Common myeloid progenitor, CD34-positive (primary cell): ENCODE results near the gene LRFN4.

Source experiments
- CTCF ChIA-PET: fragments of 350-600 bp; sonication (Branson Sonifier 250); formaldehyde crosslinking; loops from one replicate; lab custom pipeline; 2021; ENCODE audit warnings: antibody characterized with exemption; lab: Charles Lee
- POLR2A ChIA-PET: fragments of 350-600 bp; sonication (Branson Sonifier 250); formaldehyde crosslinking; loops from one replicate; lab custom pipeline; 2021; ENCODE audit warnings: antibody characterized with exemption; lab: Charles Lee
- DNase-seq, 3 donors: peaks; one replicate each; pipeline versions ENCODE4 v3.0.0 to v3.0.0-alpha.2; 2013
- H3K27ac ChIP-seq, 2 experiments: 1 replicate in 1 of 2; 2 replicates in 1 of 2; pipeline ENCODE4 v1.7.0; 2013; ENCODE audit warnings: inconsistent platforms in 2 of 2, low read length in 2 of 2, mild to moderate bottlenecking in 2 of 2, low read depth in 1 of 2, moderate library complexity in 1 of 2; ENCODE audit not compliant: severe bottlenecking in 2 of 2, insufficient read depth in 1 of 2, poor library complexity in 1 of 2
- H3K27me3 ChIP-seq, 5 experiments: replicated peaks in 2 of 5; 1 replicate in 3 of 5; 2 replicates in 2 of 5; pipeline versions ENCODE4 v1.6.1 to v1.7.0; 2013; ENCODE audit warnings: low read length in 4 of 5, mild to moderate bottlenecking in 2 of 5, moderate library complexity in 2 of 5, inconsistent platforms in 1 of 5; ENCODE audit not compliant: insufficient read depth in 5 of 5, control insufficient read depth in 4 of 5
- H3K36me3 ChIP-seq, 4 experiments: 1 replicate in 2 of 4; 2 replicates in 2 of 4; pipeline versions ENCODE4 v1.6.1 to v1.7.0; 2013; ENCODE audit warnings: low read length in 3 of 4, control low read depth in 1 of 4, mild to moderate bottlenecking in 1 of 4; ENCODE audit not compliant: control insufficient read depth in 4 of 4, insufficient read depth in 4 of 4
- H3K4me1 ChIP-seq, 4 experiments: 1 replicate in 3 of 4; 2 replicates in 1 of 4; pipeline versions ENCODE4 v1.6.1 to v1.7.1; 2013; ENCODE audit warnings: low read length in 3 of 4, mild to moderate bottlenecking in 3 of 4, control low read depth in 1 of 4, inconsistent platforms in 1 of 4, moderate library complexity in 1 of 4; ENCODE audit not compliant: control insufficient read depth in 4 of 4, insufficient read depth in 4 of 4; ENCODE audit errors: control extremely low read depth in 1 of 4
- H3K4me3 ChIP-seq, 7 experiments: 1 replicate in 4 of 7; 2 replicates in 3 of 7; pipeline versions ENCODE4 v1.5.1 to v1.7.0; 2013; ENCODE audit warnings: mild to moderate bottlenecking in 7 of 7, low read length in 6 of 7, moderate library complexity in 6 of 7, inconsistent platforms in 2 of 7, low read depth in 2 of 7, control low read depth in 1 of 7; ENCODE audit not compliant: insufficient read depth in 4 of 7, control insufficient read depth in 1 of 7; ENCODE audit errors: extremely low read depth in 1 of 7
- H3K9me3 ChIP-seq, 5 experiments: 1 replicate in 4 of 5; 2 replicates in 1 of 5; pipeline versions ENCODE4 v1.6.1 to v1.7.1; 2013; ENCODE audit warnings: low read length in 4 of 5, mild to moderate bottlenecking in 2 of 5, inconsistent platforms in 1 of 5, low read depth in 1 of 5, moderate library complexity in 1 of 5; ENCODE audit not compliant: control insufficient read depth in 4 of 5, insufficient read depth in 2 of 5; ENCODE audit errors: control extremely low read depth in 1 of 5
- WGBS: methylation state at CpG from one replicate; pipeline ENCODE4 v1.1.5; 2013; ENCODE audit not compliant: insufficient coverage; 5-methylcytosine and 5-hydroxymethylcytosine counted together

Gene LRFN4

GRCh38 chr11:66891851-66892660 lies 35.2 kb downstream of the LRFN4 start:
- Histone ChIP-seq H3K36me3 (no peaks in the 10 kb centered on the region), H3K27me3 (peaks cover 0 to 5% (median 0%) of the 10 kb centered on the region in 5 experiments), H3K4me3 (no peak overlapping the region), H3K27ac (no peak overlapping the region), H3K9me3 (no peaks in the 10 kb centered on the region), H3K4me1 (peaks cover 0 to 9% (median 0%) of the 10 kb centered on the region in 4 experiments)
- peak; percentile 44 to 77 (median 73) for DNase-seq
- CTCF ChIA-PET = interaction anchor here (0.7 to 2.5 kb wide), 2 partner anchors 10 to 11 kb away, joined by 3 to 8 read pairs; no protein-coding TSS in a partner anchor
- 65% methylated on average over 8 of the region's 14 CpGs for WGBS
- POLR2A ChIA-PET = no interaction called here

GRCh38 chr11:66892911-66893310 lies 36.0 kb downstream of the LRFN4 start:
- 92% methylated on average over 5 of the region's 6 CpGs for WGBS
- CTCF ChIA-PET = no interaction called here

GRCh38 chr11:66894141-66894540 lies 37.3 kb downstream of the LRFN4 start:
- no peak for DNase-seq
- CTCF ChIA-PET = interaction anchor here (0.6 to 1.6 kb wide), 5 partner anchors 9 to 82 kb away, joined by 3 read pairs; no protein-coding TSS in a partner anchor
- WGBS = 100% methylated on average over 1 of the region's 2 CpGs
- Histone ChIP-seq H3K36me3 (no peaks in the 10 kb centered on the region), H3K4me1 (peaks cover 0 to 9% (median 0%) of the 10 kb centered on the region in 4 experiments), H3K27me3 (peaks cover 0 to 5% (median 0%) of the 10 kb centered on the region in 5 experiments), H3K9me3 (no peaks in the 10 kb centered on the region), H3K4me3 (no peak overlapping the region), H3K27ac (no peak overlapping the region)
- POLR2A ChIA-PET = no interaction called here

More at GRCh38 chr11:66892911-66893310, 36.0 kb downstream of the LRFN4 start:
- DNase-seq = no peak
- H3K4me3 ChIP-seq = no peak overlapping the region
- H3K27ac ChIP-seq = no peak overlapping the region
- H3K4me1 ChIP-seq = peaks cover 0 to 9% (median 0%) of the 10 kb centered on the region in 4 experiments
- H3K9me3 ChIP-seq = no peaks in the 10 kb centered on the region
- POLR2A ChIA-PET = no interaction called here
- H3K36me3 ChIP-seq = no peaks in the 10 kb centered on the region
- peaks cover 0 to 5% (median 0%) of the 10 kb centered on the region in 5 experiments for H3K27me3 ChIP-seq

GRCh38 chr11:66901964-66902390 lies 45.1 kb downstream of the LRFN4 start:
- Histone ChIP-seq H3K9me3 (no peaks in the 10 kb centered on the region), H3K4me3 (no peak overlapping the region), H3K27me3 (peaks cover 0 to 6% (median 0%) of the 10 kb centered on the region in 5 experiments), H3K36me3 (no peaks in the 10 kb centered on the region), H3K4me1 (no peaks in the 10 kb centered on the region), H3K27ac (no peak overlapping the region)
- DNase-seq = no peak
- POLR2A ChIA-PET = no interaction called here
- CTCF ChIA-PET = interaction anchor here (1.0 to 1.1 kb wide), 2 partner anchors 8 to 10 kb away, joined by 3 read pairs; no protein-coding TSS in a partner anchor
- 98% methylated on average over 7 of the region's 7 CpGs for WGBS

- Histone ChIP-seq H3K4me3 (no peak overlapping the region), H3K9me3 (no peaks in the 10 kb centered on the region), H3K27ac (no peak overlapping the region), H3K4me1 (no peaks in the 10 kb centered on the region), H3K27me3 (peaks cover 0 to 6% (median 0%) of the 10 kb centered on the region in 5 experiments), H3K36me3 (no peaks in the 10 kb centered on the region)
- CTCF ChIA-PET = interaction anchor here (1.0 to 1.1 kb wide), 2 partner anchors 9 to 11 kb away, joined by 3 read pairs; no protein-coding TSS in a partner anchor
- DNase-seq = no peak
- WGBS = 85% methylated on average over 5 of the region's 15 CpGs
- POLR2A ChIA-PET = no interaction called here
These were observed 45.8 kb downstream of the LRFN4 start for GRCh38 chr11:66902486-66903177.

GRCh38 chr11:66904055-66904454 lies 47.2 kb downstream of the LRFN4 start:
- ChIA-PET CTCF (interaction anchor here (1.0 kb wide), 1 partner anchor 9 kb away, joined by 3 read pairs; no protein-coding TSS in a partner anchor), POLR2A (no interaction called here)
- DNase-seq = no peak
- no peaks in the 10 kb centered on the region for H3K4me1 ChIP-seq
- no peaks in the 10 kb centered on the region for H3K9me3 ChIP-seq
- peaks cover 0 to 6% (median 0%) of the 10 kb centered on the region in 5 experiments for H3K27me3 ChIP-seq
- WGBS = 100% methylated on average over 3 of the region's 3 CpGs
- no peaks in the 10 kb centered on the region for H3K36me3 ChIP-seq
- H3K4me3 ChIP-seq = no peak overlapping the region
- H3K27ac ChIP-seq = no peak overlapping the region
